Activated CD8-positive, alpha-beta T cell treated with anti-CD3 and anti-CD28 coated beads for 36 hours (primary cell): Measurements from ENCODE around the gene SHISA5. TPM values are rescaled to one million over a fixed set of nuclear protein-coding genes. Genes with fewer than 3 reads are reported as not detected.

Experiments
- ATAC-seq: fragments of 200-7000 bp; cut with Tn5 transposase; one replicate; pipeline ENCODE4 v1.10.0; 2021; ENCODE audit warnings: mild to moderate bottlenecking, moderate library complexity
- CTCF ChIA-PET: fragments of 350-600 bp; sonication (Branson Sonifier 250); formaldehyde crosslinking; loops from one replicate; lab custom pipeline; 2021; ENCODE audit warnings: antibody characterized with exemption; lab: Charles Lee
- POLR2A ChIA-PET: fragments of 350-600 bp; sonication (Branson Sonifier 250); formaldehyde crosslinking; loops from one replicate; lab custom pipeline; 2021; ENCODE audit warnings: antibody characterized with exemption; lab: Charles Lee
- DNase-seq: peaks from one replicate; pipeline ENCODE4 v3.0.0-alpha.2; 2020
- H3K27ac Mint-ChIP-seq: one replicate; pipeline ENCODE4 v1.8.0; 2021; ENCODE audit warnings: mild to moderate bottlenecking, mixed read lengths
- H3K27me3 Mint-ChIP-seq: one replicate; pipeline ENCODE4 v1.8.0; 2021; ENCODE audit warnings: mixed read lengths
- H3K36me3 Mint-ChIP-seq: one replicate; pipeline ENCODE4 v1.8.0; 2021; ENCODE audit warnings: low read depth, mixed read lengths
- H3K4me1 Mint-ChIP-seq: one replicate; pipeline ENCODE4 v1.8.0; 2021; ENCODE audit warnings: low read depth, mixed read lengths
- H3K4me3 Mint-ChIP-seq: one replicate; pipeline ENCODE4 v1.8.0; 2021; ENCODE audit warnings: mild to moderate bottlenecking, moderate library complexity, mixed read lengths
- H3K9me3 Mint-ChIP-seq: one replicate; pipeline ENCODE4 v1.8.0; 2021; ENCODE audit warnings: mixed read lengths
- CTCF ChIP-seq: fragments of 200-600 bp; IDR thresholded peaks from one replicate; pipeline ENCODE4 v1.8.0; 2022; ENCODE audit warnings: antibody characterized with exemption, mild to moderate bottlenecking
- intact Hi-C: fragments of 100-400 bp; cut with micrococcal nuclease; formaldehyde crosslinking; loops from one replicate; pipeline ENCODE4 v1.10.0; 2022
- microRNA-seq: library from miRNA; unstranded; fragments of <30 nt; microRNA quantifications from one replicate; pipeline ENCODE4 v1.2.0, GENCODE V29; 2022; ENCODE audit warnings: borderline microRNAs expressed, borderline replicate concordance
- total RNA-seq, 2 experiments: library from RNA; stranded (reverse); gene quantifications; one replicate each; pipeline ENCODE4 v1.2.3, GENCODE V29; 2021

The SHISA5 gene
- total RNA-seq, 2 experiments from 2014 or later = 65.9 to 71.4 TPM

- Mint-ChIP-seq H3K9me3 (no peaks in the 10 kb centered on the region), H3K27ac (no peak overlapping the region), H3K4me3 (no peak overlapping the region), H3K4me1 (no peaks in the 10 kb centered on the region), H3K27me3 (no peaks in the 10 kb centered on the region), H3K36me3 (no peaks in the 10 kb centered on the region)
- CTCF ChIA-PET = interaction anchor here (1.7 to 4.4 kb wide), 2 partner anchors 18 kb away, joined by 6 to 27 read pairs; no protein-coding TSS in a partner anchor
- no peak for DNase-seq
- ATAC-seq = no peak
- no peak for TF ChIP-seq CTCF
- intact Hi-C loops = no loop called here
- POLR2A ChIA-PET = interaction anchor here (0.6 kb wide), 1 partner anchor 139 kb away, joined by 3 read pairs; no protein-coding TSS in a partner anchor
These were observed 85.8 kb downstream of the SHISA5 start for GRCh38 chr3:48418140-48418539.

Small RNA genes within 50 kb of the gene (microRNA-seq; reads per million reads assigned to microRNA genes)
- not detected for gene MIR6823

Other genes starting within 250 kb of the SHISA5 start
- 10 to 100 TPM; 23.2 to 31.0 TPM for gene NME6, start 202.8 kb downstream of the SHISA5 start, total RNA-seq
- gene SPINK8, start 170.5 kb downstream of the SHISA5 start, total RNA-seq = not detected
- not detected for gene FBXW12, start 132.0 kb downstream of the SHISA5 start, total RNA-seq
- gene PLXNB1, start 74.1 kb downstream of the SHISA5 start, total RNA-seq = 1 to 10 TPM; 3.7 TPM
- 10 to 100 TPM; 25.3 to 28.3 TPM for gene CCDC51, start 64.1 kb downstream of the SHISA5 start, total RNA-seq
- gene TMA7, start 63.9 kb downstream of the SHISA5 start, total RNA-seq = 100 to 1,000 TPM; 312 to 334 TPM
- 10 to 100 TPM; 12.4 to 15.0 TPM for gene ATRIP, start 57.4 kb downstream of the SHISA5 start, total RNA-seq
- 10 to 100 TPM; 90.8 to 94.0 TPM for gene PFKFB4, start 52.6 kb upstream of the SHISA5 start, total RNA-seq
- not detected for gene UCN2, start 59.6 kb upstream of the SHISA5 start, total RNA-seq
- gene COL7A1, start 91.2 kb upstream of the SHISA5 start, total RNA-seq = 1 to 10 TPM; 1.6 to 2.2 TPM
- gene UQCRC1, start 105.5 kb upstream of the SHISA5 start, total RNA-seq = 100 to 1,000 TPM; 240 to 256 TPM
- under 1 TPM in 1 of 2 experiments, not detected in 1; 0.43 TPM for gene TMEM89, start 117.6 kb upstream of the SHISA5 start, total RNA-seq
- gene SLC26A6, start 131.3 kb upstream of the SHISA5 start, total RNA-seq = 10 to 100 TPM; 41.3 to 45.0 TPM
- 10 to 100 TPM; 15.8 to 17.8 TPM for gene CELSR3, start 158.7 kb upstream of the SHISA5 start, total RNA-seq
- 10 to 100 TPM; 69.7 to 73.8 TPM for gene NCKIPSD, start 181.7 kb upstream of the SHISA5 start, total RNA-seq
- 10 to 100 TPM; 47.7 to 48.0 TPM for gene IP6K2, start 213.0 kb upstream of the SHISA5 start, total RNA-seq